ENCODE measurements around the gene NSL1. TPM values are rescaled to one million over a fixed set of nuclear protein-coding genes. Genes with fewer than 3 reads are reported as not detected.
"Not testable (repeated sequence)": the region's sequence is repeated elsewhere in the genome, so short reads cannot be mapped to it uniquely, and the experiment has no call there.

Gene NSL1
- total RNA-seq, 1 donor from 2014 or later: 33.0 TPM

GRCh38 chr1:212775241-212775640 lies 16.3 kb downstream of the NSL1 start:
- peaks cover 5% of the 10 kb centered on the region for H3K9me3 Mint-ChIP-seq (ENCODE audit: unreplicated experiment)
- H3K4me1 Mint-ChIP-seq (ENCODE audit: unreplicated experiment): no peaks in the 10 kb centered on the region
- peaks cover 29% of the 10 kb centered on the region for H3K36me3 Mint-ChIP-seq (ENCODE audit: low read depth, unreplicated experiment)
- DNase-seq (ENCODE audit: low spot score): no peak
- no peaks in the 10 kb centered on the region for H3K27me3 Mint-ChIP-seq (ENCODE audit: unreplicated experiment)
- H3K4me3 Mint-ChIP-seq (ENCODE audit: unreplicated experiment): no peak overlapping the region
- TF ChIP-seq CTCF (IDR thresholded peaks at IDR 0.05; ENCODE audit: unreplicated experiment): no peak
- no peak overlapping the region for H3K27ac Mint-ChIP-seq (ENCODE audit: unreplicated experiment)

- H3K27me3 Mint-ChIP-seq (ENCODE audit: unreplicated experiment): no peaks in the 10 kb centered on the region
- H3K4me3 Mint-ChIP-seq (ENCODE audit: unreplicated experiment): no peak overlapping the region
- H3K4me1 Mint-ChIP-seq (ENCODE audit: unreplicated experiment): no peaks in the 10 kb centered on the region
- TF ChIP-seq CTCF (IDR thresholded peaks at IDR 0.05; ENCODE audit: unreplicated experiment): no peak
- H3K9me3 Mint-ChIP-seq (ENCODE audit: unreplicated experiment): peaks cover 5% of the 10 kb centered on the region
- no peak overlapping the region for H3K27ac Mint-ChIP-seq (ENCODE audit: unreplicated experiment)
- no peak for DNase-seq (ENCODE audit: low spot score)
- peaks cover 35% of the 10 kb centered on the region for H3K36me3 Mint-ChIP-seq (ENCODE audit: low read depth, unreplicated experiment)
These were observed 17.0 kb downstream of the NSL1 start for GRCh38 chr1:212774584-212774983.

GRCh38 chr1:212773011-212773410 lies 18.6 kb downstream of the NSL1 start:
- Mint-ChIP-seq H3K4me3 (ENCODE audit: unreplicated experiment) (no peak overlapping the region), H3K9me3 (ENCODE audit: unreplicated experiment) (peaks cover 4% of the 10 kb centered on the region), H3K4me1 (ENCODE audit: unreplicated experiment) (no peaks in the 10 kb centered on the region), H3K36me3 (ENCODE audit: low read depth, unreplicated experiment) (peaks cover 44% of the 10 kb centered on the region), H3K27me3 (ENCODE audit: unreplicated experiment) (no peaks in the 10 kb centered on the region), H3K27ac (ENCODE audit: unreplicated experiment) (no peak overlapping the region)
- TF ChIP-seq CTCF (IDR thresholded peaks at IDR 0.05; ENCODE audit: unreplicated experiment): no peak
- no peak for DNase-seq (ENCODE audit: low spot score)

GRCh38 chr1:212771341-212771740 lies 20.2 kb downstream of the NSL1 start:
- Mint-ChIP-seq H3K4me1 (ENCODE audit: unreplicated experiment) (no peaks in the 10 kb centered on the region), H3K27me3 (ENCODE audit: unreplicated experiment) (no peaks in the 10 kb centered on the region), H3K36me3 (ENCODE audit: low read depth, unreplicated experiment) (peaks cover 44% of the 10 kb centered on the region), H3K27ac (ENCODE audit: unreplicated experiment) (no peak overlapping the region), H3K4me3 (ENCODE audit: unreplicated experiment) (no peak overlapping the region), H3K9me3 (ENCODE audit: unreplicated experiment) (no peaks in the 10 kb centered on the region)
- TF ChIP-seq CTCF (IDR thresholded peaks at IDR 0.05; ENCODE audit: unreplicated experiment): no peak
- no peak for DNase-seq (ENCODE audit: low spot score)

- no peak overlapping the region for H3K4me3 Mint-ChIP-seq (ENCODE audit: unreplicated experiment)
- H3K36me3 Mint-ChIP-seq (ENCODE audit: low read depth, unreplicated experiment): peaks cover 43% of the 10 kb centered on the region
- H3K27ac Mint-ChIP-seq (ENCODE audit: unreplicated experiment): no peak overlapping the region
- H3K4me1 Mint-ChIP-seq (ENCODE audit: unreplicated experiment): no peaks in the 10 kb centered on the region
- no peak for TF ChIP-seq CTCF (IDR thresholded peaks at IDR 0.05; ENCODE audit: unreplicated experiment)
- DNase-seq (ENCODE audit: low spot score): no peak
- H3K9me3 Mint-ChIP-seq (ENCODE audit: unreplicated experiment): no peaks in the 10 kb centered on the region
- no peaks in the 10 kb centered on the region for H3K27me3 Mint-ChIP-seq (ENCODE audit: unreplicated experiment)
These were observed 22.0 kb downstream of the NSL1 start for GRCh38 chr1:212769459-212770167.

GRCh38 chr1:212766825-212767224 lies 24.8 kb downstream of the NSL1 start:
- H3K27me3 Mint-ChIP-seq (ENCODE audit: unreplicated experiment); H3K9me3 Mint-ChIP-seq (ENCODE audit: unreplicated experiment); H3K4me1 Mint-ChIP-seq (ENCODE audit: unreplicated experiment); H3K4me3 Mint-ChIP-seq (ENCODE audit: unreplicated experiment); DNase-seq (ENCODE audit: low spot score); H3K27ac Mint-ChIP-seq (ENCODE audit: unreplicated experiment): not testable (repeated sequence)
- peaks cover 39% of the 10 kb centered on the region for H3K36me3 Mint-ChIP-seq (ENCODE audit: low read depth, unreplicated experiment)

- H3K4me1 Mint-ChIP-seq (ENCODE audit: unreplicated experiment); H3K27me3 Mint-ChIP-seq (ENCODE audit: unreplicated experiment); H3K4me3 Mint-ChIP-seq (ENCODE audit: unreplicated experiment); DNase-seq (ENCODE audit: low spot score); H3K9me3 Mint-ChIP-seq (ENCODE audit: unreplicated experiment); H3K27ac Mint-ChIP-seq (ENCODE audit: unreplicated experiment): not testable (repeated sequence)
- H3K36me3 Mint-ChIP-seq (ENCODE audit: low read depth, unreplicated experiment): peaks cover 37% of the 10 kb centered on the region
These were observed 26.8 kb downstream of the NSL1 start for GRCh38 chr1:212764718-212765281.
